GM12801 (cell line): Measurements from ENCODE around the gene XYLB.

Source experiments
- CTCF ChIP-seq: IDR thresholded peaks from one replicate; pipeline ENCODE4 v1.5.1; 2011; ENCODE audit warnings: control low read depth; ENCODE audit not compliant: insufficient read length; ENCODE audit errors: extremely low read depth

Gene XYLB

GRCh38 chr3:38316356-38317191 is 30.0 kb upstream of the XYLB start:
- TF ChIP-seq CTCF, result no peak

- no peak for TF ChIP-seq CTCF
These were observed 29.3 kb upstream of the XYLB start for GRCh38 chr3:38317192-38317759.

GRCh38 chr3:38318766-38319671 is 27.6 kb upstream of the XYLB start:
- no peak for TF ChIP-seq CTCF

- no peak for TF ChIP-seq CTCF
These were observed 23.5 kb upstream of the XYLB start for GRCh38 chr3:38323060-38323459.

GRCh38 chr3:38325256-38325655 is 21.3 kb upstream of the XYLB start:
- TF ChIP-seq CTCF, result no peak

- TF ChIP-seq CTCF, result no peak
These were observed 19.1 kb upstream of the XYLB start for GRCh38 chr3:38327335-38328009.
